Caco-2 (cell line): ENCODE data around the gene MYBBP1A. TPM values are rescaled to one million over a fixed set of nuclear protein-coding genes. Genes with fewer than 3 reads are reported as not detected.
A peak's percentile ranks its signal among the peaks of the same experiment; 100 is the strongest.
"Not testable (repeated sequence)": the region's sequence is repeated elsewhere in the genome, so short reads cannot be mapped to it uniquely, and the experiment has no call there.

ENCODE experiments used
- BruUV-seq: library from RNA; stranded (reverse); fragments of 400-500 nt; replicated peaks from 2 replicates; lab custom pipeline; 2021; lab: Mats Ljungman, UMichigan
- CTCF ChIA-PET: fragments of 300-600 bp; sonication (Branson Sonifier 250); formaldehyde crosslinking; loops from one replicate; lab custom pipeline; 2022; ENCODE audit warnings: antibody characterized with exemption; lab: Charles Lee
- POLR2A ChIA-PET: fragments of 300-600 bp; sonication (Branson Sonifier 250); formaldehyde crosslinking; loops from one replicate; lab custom pipeline; 2022; ENCODE audit warnings: antibody characterized with exemption; lab: Charles Lee
- DNase-seq, 2 experiments: peaks; one replicate each; pipeline versions ENCODE4 v3.0.0 to v3.0.0-alpha.2; 2020 to 2022
- H3K27me3 ChIP-seq: replicated peaks from 2 replicates; pipeline ENCODE4 v1.6.0; 2011; ENCODE audit warnings: low read length; ENCODE audit not compliant: control insufficient read depth, insufficient read depth
- H3K36me3 ChIP-seq: 2 replicates; pipeline ENCODE4 v1.5.1; 2011; ENCODE audit warnings: low read length; ENCODE audit not compliant: control insufficient read depth, insufficient read depth
- H3K4me1 ChIP-seq: fragments of 250-450 bp; sonication (Bioruptor Pico); 2 replicates; pipeline ENCODE4 v1.5.1; 2020; ENCODE audit warnings: mild to moderate bottlenecking
- H3K4me3 ChIP-seq: 2 replicates; pipeline ENCODE4 v1.5.1; 2011; ENCODE audit warnings: low read depth, mild to moderate bottlenecking, control low read depth, low read length
- H3K9me3 ChIP-seq: fragments of 250-450 bp; sonication (Bioruptor Pico); 2 replicates; pipeline ENCODE4 v1.5.1; 2020; ENCODE audit warnings: mild to moderate bottlenecking, moderate library complexity
- H3K27ac Mint-ChIP-seq: one replicate; pipeline ENCODE4 v1.8.0; 2022; ENCODE audit warnings: mixed read lengths; ENCODE audit not compliant: unreplicated experiment
- H3K27me3 Mint-ChIP-seq: one replicate; pipeline ENCODE4 v1.8.0; 2022; ENCODE audit warnings: mixed read lengths; ENCODE audit not compliant: insufficient read depth, unreplicated experiment
- H3K36me3 Mint-ChIP-seq: one replicate; pipeline ENCODE4 v1.8.0; 2022; ENCODE audit warnings: mild to moderate bottlenecking, mixed read lengths; ENCODE audit not compliant: insufficient read depth, unreplicated experiment
- H3K4me1 Mint-ChIP-seq: one replicate; pipeline ENCODE4 v1.8.0; 2022; ENCODE audit warnings: low read depth, mixed read lengths; ENCODE audit not compliant: unreplicated experiment
- H3K4me3 Mint-ChIP-seq: one replicate; pipeline ENCODE4 v1.8.0; 2022; ENCODE audit warnings: mild to moderate bottlenecking, moderate library complexity, mixed read lengths; ENCODE audit not compliant: unreplicated experiment
- H3K9me3 Mint-ChIP-seq: one replicate; pipeline ENCODE4 v1.8.0; 2022; ENCODE audit warnings: mixed read lengths; ENCODE audit not compliant: unreplicated experiment
- intact Hi-C: fragments of 100-400 bp; cut with micrococcal nuclease; formaldehyde crosslinking; loops from one replicate; pipeline ENCODE4 v1.10.0; 2022; ENCODE audit not compliant: unreplicated experiment
- total RNA-seq: library from RNA; stranded (reverse); gene quantifications from 2 replicates; pipeline ENCODE4 v1.2.3, GENCODE V29; 2022
- TF ChIP-seq, protein P1 (sequence below), 2 experiments: fragments of 200-600 bp in 1 of 2; IDR thresholded peaks; 1 replicate in 1 of 2; 2 replicates in 1 of 2; pipeline versions ENCODE4 v1.5.1 to v1.8.0; 2011 to 2022; ENCODE audit warnings: antibody characterized with exemption in 1 of 2, control low read depth in 1 of 2, inconsistent platforms in 1 of 2, low read depth in 1 of 2, low read length in 1 of 2, mild to moderate bottlenecking in 1 of 2, moderate library complexity in 1 of 2; ENCODE audit not compliant: insufficient read depth in 1 of 2, severe bottlenecking in 1 of 2, unreplicated experiment in 1 of 2

The MYBBP1A gene
- total RNA-seq, 1 experiment from 2014 or later = 44.5 TPM

DNA sequence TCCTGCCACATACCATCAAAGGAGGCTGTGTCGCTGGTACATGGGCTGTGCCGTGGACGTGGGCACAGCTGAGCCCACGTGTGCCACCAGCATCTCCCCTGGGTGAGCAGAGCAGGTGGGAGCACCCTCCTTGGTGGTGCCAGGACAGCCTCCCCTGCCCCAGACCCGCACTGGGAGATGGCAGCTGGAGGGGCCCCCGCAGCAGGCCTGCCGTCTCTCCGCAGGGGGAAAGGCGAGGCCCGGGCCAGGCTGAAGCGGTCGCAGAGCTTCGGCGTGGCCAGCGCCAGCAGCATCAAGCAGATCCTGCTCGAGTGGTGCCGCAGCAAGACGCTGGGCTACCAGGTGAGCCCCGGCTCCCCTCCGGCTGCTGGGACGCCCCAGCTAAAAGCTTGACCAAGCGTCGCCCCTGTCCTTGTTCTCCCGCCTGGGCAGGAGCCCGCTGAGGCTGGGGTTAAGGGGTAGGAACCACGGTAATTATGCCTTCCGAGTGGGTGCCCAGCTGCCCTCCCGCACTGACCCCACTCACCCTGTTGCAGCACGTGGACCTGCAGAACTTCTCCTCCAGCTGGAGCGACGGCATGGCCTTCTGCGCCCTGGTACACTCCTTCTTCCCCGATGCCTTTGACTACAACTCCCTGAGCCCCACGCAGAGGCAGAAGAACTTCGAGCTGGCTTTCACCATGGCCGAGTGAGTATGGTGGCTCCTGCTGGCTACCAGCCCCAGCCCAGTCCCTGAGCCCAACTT is 41.6 kb upstream of the MYBBP1A start:
- intact Hi-C loops = no loop called here
- Mint-ChIP-seq H3K36me3 (peaks cover 25% of the 10 kb centered on the region), H3K27me3 (no peaks in the 10 kb centered on the region), H3K27ac (no peak overlapping the region), H3K4me3 (no peak overlapping the region), H3K9me3 (no peaks in the 10 kb centered on the region), H3K4me1 (peaks cover 13% of the 10 kb centered on the region)
- ChIA-PET POLR2A (no interaction called here), CTCF (no interaction called here)
- H3K4me1 ChIP-seq = peaks cover 28% of the 10 kb centered on the region
- no peaks in the 10 kb centered on the region for H3K27me3 ChIP-seq
- BruUV-seq = no TSS peak
- H3K4me3 ChIP-seq = no peak overlapping the region
- TF ChIP-seq, protein P1, sequence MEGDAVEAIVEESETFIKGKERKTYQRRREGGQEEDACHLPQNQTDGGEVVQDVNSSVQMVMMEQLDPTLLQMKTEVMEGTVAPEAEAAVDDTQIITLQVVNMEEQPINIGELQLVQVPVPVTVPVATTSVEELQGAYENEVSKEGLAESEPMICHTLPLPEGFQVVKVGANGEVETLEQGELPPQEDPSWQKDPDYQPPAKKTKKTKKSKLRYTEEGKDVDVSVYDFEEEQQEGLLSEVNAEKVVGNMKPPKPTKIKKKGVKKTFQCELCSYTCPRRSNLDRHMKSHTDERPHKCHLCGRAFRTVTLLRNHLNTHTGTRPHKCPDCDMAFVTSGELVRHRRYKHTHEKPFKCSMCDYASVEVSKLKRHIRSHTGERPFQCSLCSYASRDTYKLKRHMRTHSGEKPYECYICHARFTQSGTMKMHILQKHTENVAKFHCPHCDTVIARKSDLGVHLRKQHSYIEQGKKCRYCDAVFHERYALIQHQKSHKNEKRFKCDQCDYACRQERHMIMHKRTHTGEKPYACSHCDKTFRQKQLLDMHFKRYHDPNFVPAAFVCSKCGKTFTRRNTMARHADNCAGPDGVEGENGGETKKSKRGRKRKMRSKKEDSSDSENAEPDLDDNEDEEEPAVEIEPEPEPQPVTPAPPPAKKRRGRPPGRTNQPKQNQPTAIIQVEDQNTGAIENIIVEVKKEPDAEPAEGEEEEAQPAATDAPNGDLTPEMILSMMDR (IDR thresholded peaks at IDR 0.05; ENCODE audit: insufficient read depth in 1 of 2, low read depth in 1 of 2, low read length in 1 of 2, severe bottlenecking in 1 of 2, unreplicated experiment in 1 of 2) = no peak
- H3K36me3 ChIP-seq = no peaks in the 10 kb centered on the region
- no peaks in the 10 kb centered on the region for H3K9me3 ChIP-seq
- no peak for DNase-seq

DNA sequence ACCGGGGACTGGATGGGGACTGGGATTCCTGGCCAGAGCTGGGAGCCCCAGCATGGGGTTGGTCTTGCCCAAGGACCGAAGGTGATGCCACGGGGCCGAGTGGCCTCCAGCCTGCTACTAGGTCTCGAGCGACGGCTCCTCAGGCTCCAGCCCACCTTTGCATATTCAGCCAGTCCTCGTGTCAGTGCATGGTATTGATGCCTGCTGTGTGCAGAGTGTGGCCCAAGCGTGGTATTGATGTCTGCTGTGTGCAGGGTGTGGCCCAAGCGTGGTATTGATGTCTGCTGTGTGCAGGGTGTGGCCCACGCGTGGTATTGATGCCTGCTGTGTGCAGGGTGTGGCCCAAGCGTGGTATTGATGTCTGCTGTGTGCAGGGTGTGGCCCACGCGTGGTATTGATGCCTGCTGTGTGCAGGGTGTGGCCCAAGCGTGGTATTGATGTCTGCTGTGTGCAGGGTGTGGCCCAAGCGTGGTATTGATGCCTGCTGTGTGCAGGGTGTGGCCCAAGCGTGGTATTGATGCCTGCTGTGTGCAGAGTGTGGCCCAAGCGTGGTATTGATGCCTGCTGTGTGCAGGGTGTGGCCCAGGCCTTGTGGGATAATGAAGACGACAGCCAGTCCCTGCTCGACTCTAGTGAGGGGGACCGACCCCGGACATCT is 40.6 kb upstream of the MYBBP1A start:
- H3K36me3 Mint-ChIP-seq = peaks cover 26% of the 10 kb centered on the region
- POLR2A ChIA-PET, H3K27ac Mint-ChIP-seq, H3K27me3 ChIP-seq, H3K4me3 Mint-ChIP-seq, H3K27me3 Mint-ChIP-seq, H3K9me3 ChIP-seq, H3K9me3 Mint-ChIP-seq, H3K36me3 ChIP-seq, DNase-seq, CTCF ChIA-PET, H3K4me3 ChIP-seq, intact Hi-C loops, BruUV-seq: not testable (repeated sequence)
- H3K4me1 Mint-ChIP-seq = peaks cover 13% of the 10 kb centered on the region
- H3K4me1 ChIP-seq = peaks cover 22% of the 10 kb centered on the region

GRCh38 chr17:4594931-4595684 is 39.9 kb upstream of the MYBBP1A start:
- intact Hi-C loops = no loop called here
- Histone ChIP-seq H3K4me1 (peaks cover 15% of the 10 kb centered on the region), H3K36me3 (no peaks in the 10 kb centered on the region), H3K4me3 (no peak overlapping the region), H3K27me3 (no peaks in the 10 kb centered on the region), H3K9me3 (no peaks in the 10 kb centered on the region)
- peak in 1 of 2 experiments; percentile 22 for DNase-seq
- TF ChIP-seq, protein P1 (IDR thresholded peaks at IDR 0.05; ENCODE audit: insufficient read depth in 1 of 2, low read depth in 1 of 2, low read length in 1 of 2, severe bottlenecking in 1 of 2, unreplicated experiment in 1 of 2) = no peak
- Mint-ChIP-seq H3K36me3 (peaks cover 25% of the 10 kb centered on the region), H3K27ac (no peak overlapping the region), H3K4me1 (peaks cover 15% of the 10 kb centered on the region), H3K4me3 (no peak overlapping the region), H3K27me3 (no peaks in the 10 kb centered on the region), H3K9me3 (no peaks in the 10 kb centered on the region)
- ChIA-PET CTCF (no interaction called here), POLR2A (interaction anchor here (1.0 kb wide), 1 partner anchor 15 kb away, joined by 4 read pairs; no protein-coding TSS in a partner anchor)
- no TSS peak for BruUV-seq
